ENCODE results near the gene BRD2. TPM values are rescaled to one million over a fixed set of nuclear protein-coding genes. Genes with fewer than 3 reads are reported as not detected.
A peak's percentile ranks its signal among the peaks of the same experiment; 100 is the strongest.

BRD2 gene
- total and polyA plus RNA-seq, 5 donors from 2014 or later: 43.9 to 425 (median 55.8) TPM

DNA sequence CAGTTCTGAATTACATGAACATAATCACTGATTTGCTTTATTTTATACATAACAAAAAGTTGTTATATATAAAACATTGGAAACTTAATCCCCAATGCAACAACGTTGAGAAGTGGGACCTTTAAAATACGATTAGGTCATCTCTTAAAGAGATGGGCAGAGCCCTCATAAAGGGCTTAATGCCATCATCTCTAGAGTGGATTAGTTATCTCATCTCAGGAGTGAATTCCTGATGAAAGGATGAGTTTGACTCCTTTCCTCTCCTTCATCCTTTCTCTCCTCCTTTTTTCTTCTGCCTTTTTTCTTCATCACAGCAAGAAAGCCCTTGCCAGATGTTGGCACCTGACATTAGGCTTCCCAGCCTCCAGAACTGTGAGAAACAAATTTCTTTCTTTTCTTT is 27.1 kb downstream of the BRD2 start:
- Histone ChIP-seq H3K4me1 (ENCODE audit: control insufficient read depth, insufficient read depth, low read length, poor library complexity, severe bottlenecking) (peaks cover 3% of the 10 kb centered on the region), H3K4me3 (ENCODE audit: low read depth, low read length) (no peak overlapping the region), H3K36me3 (ENCODE audit: control insufficient read depth, insufficient read depth, low read length) (no peaks in the 10 kb centered on the region), H3K27ac (ENCODE audit: insufficient read depth, low read length, poor library complexity, severe bottlenecking) (no peak overlapping the region), H3K9me3 (ENCODE audit: control insufficient read depth in 2 of 2, low read length in 2 of 2) (no peaks in the 10 kb centered on the region), H3K27me3 (ENCODE audit: control insufficient read depth, insufficient read depth, low read length) (peaks cover 23% of the 10 kb centered on the region)
- DNase-seq: no peak
- Mint-ChIP-seq H3K9me3 (no peaks in the 10 kb centered on the region), H3K36me3 (no peaks in the 10 kb centered on the region), H3K4me1 (peaks cover 4 to 6% (median 5%) of the 10 kb centered on the region in 4 donors), H3K27me3 (peaks cover 49% of the 10 kb centered on the region), H3K4me3 (no peak overlapping the region), H3K27ac (no peak overlapping the region)
- no peak for ATAC-seq (ENCODE audit: low read depth in 2 of 2)

DNA sequence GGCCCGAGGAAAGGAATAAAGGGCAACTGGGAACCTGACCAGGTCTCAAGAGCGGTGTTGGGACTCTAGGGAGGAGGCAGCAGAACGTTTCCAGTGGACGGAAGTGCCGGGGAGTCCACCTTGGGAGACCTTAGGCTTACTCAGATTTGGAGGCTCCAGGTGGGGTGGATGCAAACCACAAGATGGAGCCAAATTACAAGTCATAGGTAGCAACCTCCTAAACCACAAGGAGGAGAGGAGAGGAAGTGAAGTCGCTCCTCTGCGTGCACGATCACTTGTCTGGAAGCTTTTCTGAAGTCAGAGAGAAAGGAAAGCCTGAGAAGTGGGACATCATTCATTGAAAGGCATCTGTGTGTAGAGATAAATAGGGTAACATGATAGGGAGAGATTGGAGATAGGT is 31.7 kb downstream of the BRD2 start:
- no peak overlapping the region for H3K4me3 ChIP-seq (ENCODE audit: low read depth, low read length)
- ATAC-seq (ENCODE audit: low read depth in 2 of 2) (no peak), DNase-seq (peak in 2 of 3 donors; percentile 30 to 67)
- Mint-ChIP-seq H3K9me3 (no peaks in the 10 kb centered on the region), H3K36me3 (no peaks in the 10 kb centered on the region), H3K27me3 (peaks cover 53% of the 10 kb centered on the region), H3K27ac (no peak overlapping the region), H3K4me3 (no peak overlapping the region), H3K4me1 (peaks cover 4 to 8% (median 5%) of the 10 kb centered on the region in 4 donors)
- H3K27me3 ChIP-seq (ENCODE audit: control insufficient read depth, insufficient read depth, low read length): peaks cover 27% of the 10 kb centered on the region
- no peaks in the 10 kb centered on the region for H3K36me3 ChIP-seq (ENCODE audit: control insufficient read depth, insufficient read depth, low read length)
- H3K27ac ChIP-seq (ENCODE audit: insufficient read depth, low read length, poor library complexity, severe bottlenecking): no peak overlapping the region
- H3K4me1 ChIP-seq (ENCODE audit: control insufficient read depth, insufficient read depth, low read length, poor library complexity, severe bottlenecking): peaks cover 3% of the 10 kb centered on the region
- no peaks in the 10 kb centered on the region for H3K9me3 ChIP-seq (ENCODE audit: control insufficient read depth in 2 of 2, low read length in 2 of 2)

DNA sequence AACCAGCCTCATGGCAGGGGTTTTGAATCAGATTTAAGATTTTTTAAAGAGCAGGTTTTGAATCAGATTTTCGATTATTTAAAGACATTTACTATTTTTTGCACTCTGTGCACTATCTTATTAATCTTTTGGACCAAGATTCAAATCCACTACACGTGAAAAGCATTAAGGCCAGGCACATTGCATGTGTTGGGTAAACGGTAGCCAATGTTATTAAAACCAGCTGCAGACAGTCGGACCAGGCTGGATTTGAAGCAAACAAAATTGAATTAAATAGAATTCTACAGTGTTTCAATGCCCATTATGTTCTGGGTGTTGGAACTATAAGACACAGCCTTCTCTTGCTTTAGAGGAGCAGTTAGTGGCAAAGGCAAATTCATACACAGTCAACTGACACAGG is 33.3 kb downstream of the BRD2 start:
- Mint-ChIP-seq H3K27me3 (peaks cover 44% of the 10 kb centered on the region), H3K27ac (no peak overlapping the region), H3K4me1 (peaks cover 4 to 8% (median 5%) of the 10 kb centered on the region in 4 donors), H3K36me3 (no peaks in the 10 kb centered on the region), H3K4me3 (no peak overlapping the region), H3K9me3 (no peaks in the 10 kb centered on the region)
- Histone ChIP-seq H3K36me3 (ENCODE audit: control insufficient read depth, insufficient read depth, low read length) (no peaks in the 10 kb centered on the region), H3K4me1 (ENCODE audit: control insufficient read depth, insufficient read depth, low read length, poor library complexity, severe bottlenecking) (peaks cover 3% of the 10 kb centered on the region), H3K27ac (ENCODE audit: insufficient read depth, low read length, poor library complexity, severe bottlenecking) (no peak overlapping the region), H3K4me3 (ENCODE audit: low read depth, low read length) (no peak overlapping the region), H3K9me3 (ENCODE audit: control insufficient read depth in 2 of 2, low read length in 2 of 2) (no peaks in the 10 kb centered on the region), H3K27me3 (ENCODE audit: control insufficient read depth, insufficient read depth, low read length) (peaks cover 19% of the 10 kb centered on the region)
- DNase-seq (no peak), ATAC-seq (ENCODE audit: low read depth in 2 of 2) (no peak)

DNA sequence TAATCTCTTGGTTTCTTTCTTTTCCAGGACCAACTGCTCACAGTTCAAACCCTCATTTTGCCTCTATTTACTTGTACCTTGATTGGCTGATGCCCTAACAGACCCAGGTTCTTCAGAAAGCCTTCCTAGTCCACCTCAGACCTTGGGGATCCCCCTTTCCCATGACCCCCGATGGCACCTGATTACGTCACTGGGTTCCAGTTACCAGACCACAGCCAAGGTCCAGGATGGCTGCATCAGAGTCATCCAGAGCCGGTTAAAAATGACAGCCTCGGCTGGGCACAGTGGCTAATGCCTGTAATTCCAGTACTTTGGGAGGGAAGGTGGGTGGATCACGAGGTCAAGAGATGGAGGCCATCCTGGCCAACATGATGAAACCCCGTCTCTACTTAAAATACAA is 36.5 kb downstream of the BRD2 start:
- no peaks in the 10 kb centered on the region for H3K36me3 ChIP-seq (ENCODE audit: control insufficient read depth, insufficient read depth, low read length)
- Mint-ChIP-seq H3K4me1 (peaks cover 4 to 22% (median 16%) of the 10 kb centered on the region in 4 donors), H3K27ac (no peak overlapping the region), H3K9me3 (no peaks in the 10 kb centered on the region), H3K27me3 (peaks cover 32% of the 10 kb centered on the region), H3K36me3 (no peaks in the 10 kb centered on the region), H3K4me3 (no peak overlapping the region)
- no peak overlapping the region for H3K4me3 ChIP-seq (ENCODE audit: low read depth, low read length)
- peaks cover 9% of the 10 kb centered on the region for H3K27me3 ChIP-seq (ENCODE audit: control insufficient read depth, insufficient read depth, low read length)
- no peak for ATAC-seq (ENCODE audit: low read depth in 2 of 2)
- DNase-seq: no peak
- H3K4me1 ChIP-seq (ENCODE audit: control insufficient read depth, insufficient read depth, low read length, poor library complexity, severe bottlenecking): peaks cover 17% of the 10 kb centered on the region
- H3K27ac ChIP-seq (ENCODE audit: insufficient read depth, low read length, poor library complexity, severe bottlenecking): no peak overlapping the region
- no peaks in the 10 kb centered on the region for H3K9me3 ChIP-seq (ENCODE audit: control insufficient read depth in 2 of 2, low read length in 2 of 2)

DNA sequence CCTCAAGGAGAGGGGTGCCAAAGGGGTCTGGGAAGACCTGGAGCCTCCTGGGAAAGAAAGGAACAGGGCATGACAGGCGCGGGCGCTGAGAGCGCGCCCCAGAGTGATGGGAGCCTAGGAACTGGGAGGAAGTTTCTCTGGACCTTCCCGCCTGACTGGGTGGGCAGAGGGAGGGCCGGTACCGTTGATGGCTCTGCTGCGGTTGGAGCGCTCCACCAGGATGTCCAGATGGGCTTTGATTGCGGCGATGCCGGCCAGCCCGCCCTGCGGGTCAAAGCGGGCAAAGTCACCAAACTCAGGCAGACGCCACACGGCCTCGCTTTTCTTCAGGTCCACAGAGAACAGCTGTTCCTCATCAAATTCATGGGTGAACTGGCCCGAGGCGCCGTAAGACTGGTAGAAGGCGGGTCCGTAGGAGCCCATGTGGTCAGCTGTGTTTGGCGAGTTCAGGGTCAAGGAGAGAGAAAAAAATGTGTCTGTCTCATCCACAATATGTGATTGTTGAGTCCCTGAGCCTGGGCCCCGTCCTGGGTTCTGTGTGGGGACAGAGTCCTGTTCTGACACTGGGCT is 39.5 kb downstream of the BRD2 start:
- Histone ChIP-seq H3K9me3 (ENCODE audit: control insufficient read depth in 2 of 2, low read length in 2 of 2) (no peaks in the 10 kb centered on the region), H3K27ac (ENCODE audit: insufficient read depth, low read length, poor library complexity, severe bottlenecking) (no peak overlapping the region), H3K4me3 (ENCODE audit: low read depth, low read length) (no peak overlapping the region), H3K27me3 (ENCODE audit: control insufficient read depth, insufficient read depth, low read length) (no peaks in the 10 kb centered on the region), H3K4me1 (ENCODE audit: control insufficient read depth, insufficient read depth, low read length, poor library complexity, severe bottlenecking) (peaks cover 16% of the 10 kb centered on the region), H3K36me3 (ENCODE audit: control insufficient read depth, insufficient read depth, low read length) (no peaks in the 10 kb centered on the region)
- Mint-ChIP-seq H3K27ac (peak overlapping the region in 2 of 3 donors; percentile 33 to 92), H3K27me3 (peaks cover 13% of the 10 kb centered on the region), H3K4me1 (peaks cover 0 to 16% (median 10%) of the 10 kb centered on the region in 4 donors), H3K9me3 (no peaks in the 10 kb centered on the region), H3K4me3 (peak overlapping the region in 3 of 4 donors; percentile 47 to 87 (median 70)), H3K36me3 (no peaks in the 10 kb centered on the region)
- no peak for DNase-seq
- no peak for ATAC-seq (ENCODE audit: low read depth in 2 of 2)

DNA sequence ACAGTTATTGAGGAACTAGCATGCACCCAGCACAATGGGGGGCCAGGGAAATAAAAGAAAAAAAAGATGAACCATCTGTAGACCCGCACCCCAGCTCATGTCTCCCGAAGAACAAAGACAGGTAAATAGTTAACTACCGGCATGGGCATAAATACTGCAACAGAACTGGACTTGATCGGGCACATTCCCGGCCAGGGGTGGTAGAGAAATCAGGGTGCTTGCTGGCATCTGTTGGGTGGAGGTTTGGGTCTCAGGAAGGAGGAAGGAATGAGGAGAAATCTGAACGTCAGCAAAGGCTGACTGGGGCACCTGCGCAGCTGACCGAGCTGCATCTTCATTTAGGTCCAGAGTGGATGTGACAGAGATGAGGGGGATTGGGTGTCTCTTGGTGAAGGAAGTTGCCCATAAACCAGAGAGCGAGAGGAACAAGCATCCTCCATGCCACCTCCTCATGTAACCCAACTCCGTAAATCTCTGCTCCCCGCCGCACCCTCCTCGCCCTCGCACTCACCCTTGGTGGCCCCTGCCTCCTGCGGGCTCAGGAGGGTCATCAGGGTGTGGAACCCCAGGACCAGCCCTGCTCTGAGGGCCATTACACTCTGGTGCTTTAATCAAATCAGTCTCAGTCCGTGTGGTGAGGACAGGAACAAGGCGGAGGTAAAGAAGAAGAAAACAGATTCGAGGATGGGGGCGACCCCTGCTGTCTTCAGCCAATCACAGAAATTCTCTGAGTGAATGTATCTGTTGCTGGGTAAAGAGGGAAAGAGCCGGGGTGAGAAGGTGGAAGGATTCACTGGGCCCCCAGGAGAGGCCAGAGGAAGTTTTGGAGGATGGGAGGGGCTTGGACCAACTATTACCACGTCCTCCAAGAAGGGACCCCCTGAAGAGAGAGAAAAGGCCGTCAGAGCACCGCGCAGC is 40.8 kb downstream of the BRD2 start, which contains the start of gene HLA-DOA:
Gene HLA-DOA, minus strand, starts transcription at position 648 of the 918 bp plus-strand sequence.
- peak within 1 kb of the TSS; percentile 62 to 92 (median 77) for H3K27ac Mint-ChIP-seq
- peak; percentile 41 to 82 (median 65) for DNase-seq
- peak; percentile 90 for ATAC-seq (ENCODE audit: low read depth in 2 of 2)
- H3K36me3 Mint-ChIP-seq: no peaks in the 10 kb centered on the region
- Histone ChIP-seq H3K4me3 (ENCODE audit: low read depth, low read length) (peak within 1 kb of the TSS; percentile 70), H3K36me3 (ENCODE audit: control insufficient read depth, insufficient read depth, low read length) (no peaks in the 10 kb centered on the region), H3K27ac (ENCODE audit: insufficient read depth, low read length, poor library complexity, severe bottlenecking) (peak within 1 kb of the TSS; percentile 43), H3K4me1 (ENCODE audit: control insufficient read depth, insufficient read depth, low read length, poor library complexity, severe bottlenecking) (peaks cover 16% of the 10 kb centered on the region), H3K27me3 (ENCODE audit: control insufficient read depth, insufficient read depth, low read length) (peaks cover 5% of the 10 kb centered on the region), H3K9me3 (ENCODE audit: control insufficient read depth in 2 of 2, low read length in 2 of 2) (no peaks in the 10 kb centered on the region)
- peak within 1 kb of the TSS; percentile 60 to 91 (median 82) for H3K4me3 Mint-ChIP-seq
- peaks cover 0 to 16% (median 10%) of the 10 kb centered on the region in 4 donors for H3K4me1 Mint-ChIP-seq
- H3K27me3 Mint-ChIP-seq: peaks cover 14% of the 10 kb centered on the region
- H3K9me3 Mint-ChIP-seq: no peaks in the 10 kb centered on the region

DNA sequence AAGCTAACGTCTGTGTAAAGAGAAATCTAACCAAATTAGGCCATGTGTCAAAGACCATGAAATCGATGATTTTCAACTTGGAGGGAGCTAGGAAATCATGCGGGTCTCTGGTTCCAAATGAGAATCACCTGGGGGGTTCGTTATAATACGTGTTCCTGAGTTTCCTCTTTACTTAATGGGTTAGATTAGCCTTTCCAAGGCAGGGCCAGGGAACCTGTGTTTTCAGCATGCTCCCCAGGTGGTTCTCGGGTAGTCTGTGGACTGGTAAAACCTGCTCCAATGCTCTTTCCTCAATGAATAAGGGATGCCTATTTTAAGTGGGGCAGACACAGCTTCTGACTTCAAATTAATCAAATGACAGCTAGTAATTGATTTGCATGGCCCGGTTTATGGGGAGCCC is 42.0 kb downstream of the BRD2 start:
- no peak for DNase-seq
- Mint-ChIP-seq H3K4me1 (peaks cover 0 to 18% (median 14%) of the 10 kb centered on the region in 4 donors), H3K27me3 (peaks cover 14% of the 10 kb centered on the region), H3K36me3 (no peaks in the 10 kb centered on the region), H3K9me3 (no peaks in the 10 kb centered on the region), H3K27ac (no peak overlapping the region), H3K4me3 (peak overlapping the region in 1 of 4 donors; percentile 86)
- H3K36me3 ChIP-seq (ENCODE audit: control insufficient read depth, insufficient read depth, low read length): no peaks in the 10 kb centered on the region
- peaks cover 16% of the 10 kb centered on the region for H3K4me1 ChIP-seq (ENCODE audit: control insufficient read depth, insufficient read depth, low read length, poor library complexity, severe bottlenecking)
- H3K4me3 ChIP-seq (ENCODE audit: low read depth, low read length): no peak overlapping the region
- peaks cover 5% of the 10 kb centered on the region for H3K27me3 ChIP-seq (ENCODE audit: control insufficient read depth, insufficient read depth, low read length)
- H3K27ac ChIP-seq (ENCODE audit: insufficient read depth, low read length, poor library complexity, severe bottlenecking): no peak overlapping the region
- no peaks in the 10 kb centered on the region for H3K9me3 ChIP-seq (ENCODE audit: control insufficient read depth in 2 of 2, low read length in 2 of 2)
- no peak for ATAC-seq (ENCODE audit: low read depth in 2 of 2)

All from CD4-positive, CD25-positive, alpha-beta regulatory T cell (primary cell).